Activated CD8-positive, alpha-beta memory T cell treated with anti-CD3 and anti-CD28 coated beads, Interleukin-2, amount 50 U/mL, for 48 hours (primary cell): Measurements from ENCODE around the gene ABCB11.

Source experiments
- DNase-seq: peaks from one replicate; pipeline ENCODE4 v3.0.0-alpha.2; 2020

The ABCB11 gene

DNA sequence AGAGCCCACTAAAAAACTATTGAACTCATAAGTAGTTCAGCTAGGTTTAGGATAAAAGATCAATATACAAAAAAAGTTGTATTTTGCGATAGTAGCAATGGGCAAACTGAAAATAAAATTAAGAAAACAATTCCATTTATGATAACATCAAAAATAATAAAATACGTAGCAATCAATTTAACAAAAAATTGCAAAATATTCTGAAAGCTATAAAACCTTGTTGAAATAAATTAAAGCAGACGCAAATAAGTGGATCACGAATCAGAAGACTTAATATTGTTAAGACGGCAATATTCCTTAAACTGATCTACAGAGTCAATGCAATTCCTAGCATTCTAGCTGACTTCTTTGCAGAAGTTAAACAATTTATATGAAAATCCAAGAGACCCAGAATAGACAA lies 24.5 kb downstream of the ABCB11 start:
- DNase-seq, result no peak

DNA sequence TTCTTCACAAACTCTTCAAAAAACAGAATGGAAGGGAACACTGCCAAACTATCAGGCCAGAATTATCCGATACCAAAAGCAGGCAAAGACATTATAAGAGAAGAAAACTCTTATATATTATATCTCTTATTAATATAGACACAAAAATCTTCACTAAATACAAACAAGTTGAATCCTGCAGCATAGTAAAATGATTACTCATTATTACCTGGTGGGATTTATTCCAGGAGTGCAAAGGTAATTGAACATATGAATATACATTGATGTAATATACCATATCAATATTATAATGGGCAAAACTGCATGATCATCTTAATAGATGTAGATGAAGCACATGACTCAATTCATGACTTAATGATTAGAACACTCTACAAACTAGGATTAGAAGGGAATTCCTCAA lies 25.1 kb downstream of the ABCB11 start:
- no peak for DNase-seq

- no peak for DNase-seq
Measured at GRCh38 chr2:169005080-169005598, 26.0 kb downstream of the ABCB11 start.

- no peak for DNase-seq
Measured at GRCh38 chr2:169002161-169002738, 28.9 kb downstream of the ABCB11 start.

DNA sequence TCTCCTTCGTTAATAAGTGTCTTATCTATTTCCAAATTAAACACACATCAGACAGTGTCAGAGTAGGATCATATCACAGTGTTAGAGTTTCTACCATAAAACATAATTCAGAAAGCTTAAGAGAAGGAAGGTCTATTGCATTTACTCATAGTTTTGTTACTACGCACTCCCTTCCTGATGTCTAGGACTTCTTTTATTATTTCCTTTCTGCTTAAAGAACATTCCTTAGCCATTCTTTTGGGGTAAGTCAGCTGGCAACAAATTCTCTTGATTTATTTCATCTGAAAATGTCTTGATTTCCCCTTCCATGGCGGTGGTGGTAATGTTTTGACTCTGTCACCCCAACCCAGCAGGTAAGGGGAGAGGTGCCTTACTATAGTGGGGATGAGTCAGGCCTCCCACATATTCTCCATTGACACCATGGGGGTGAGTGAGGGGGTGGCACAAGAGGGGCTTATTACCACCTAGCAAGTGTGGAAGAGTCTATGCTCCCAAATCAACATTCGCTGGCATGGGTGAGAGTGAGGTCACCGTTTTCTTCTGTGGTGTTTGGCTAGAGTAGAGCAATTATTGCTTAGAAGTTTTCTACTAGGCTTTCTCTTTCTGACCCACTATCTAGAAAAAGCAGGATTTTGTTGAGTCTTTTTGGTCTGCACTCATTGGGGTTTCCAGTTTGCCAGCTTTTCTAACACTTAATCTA lies 29.9 kb downstream of the ABCB11 start:
- DNase-seq, result no peak

DNA sequence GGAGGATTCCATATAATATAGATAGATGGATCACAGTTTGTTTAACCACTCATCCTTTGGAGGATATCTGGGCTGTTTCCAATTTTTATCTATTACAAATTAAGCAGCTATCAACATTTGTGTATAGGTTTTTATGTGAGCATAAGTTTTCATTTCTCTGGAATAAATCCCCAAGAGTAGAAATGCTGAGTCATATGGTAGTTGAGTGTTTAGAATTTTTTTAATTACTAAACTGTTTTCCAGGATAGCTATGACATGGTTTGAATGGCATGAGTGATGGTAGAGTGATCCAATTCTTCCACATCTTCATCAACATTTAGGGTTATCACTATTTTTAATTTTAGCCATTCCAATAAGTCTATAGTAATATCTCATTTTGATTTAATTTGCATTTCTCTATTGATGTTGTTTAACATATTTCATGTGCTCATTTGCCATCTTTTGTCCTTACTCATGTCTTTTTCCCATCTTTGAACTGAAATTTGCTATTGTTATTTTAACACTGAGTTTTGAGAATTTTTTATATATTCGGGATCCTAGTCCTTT lies 31.4 kb downstream of the ABCB11 start:
- DNase-seq, result no peak

DNA sequence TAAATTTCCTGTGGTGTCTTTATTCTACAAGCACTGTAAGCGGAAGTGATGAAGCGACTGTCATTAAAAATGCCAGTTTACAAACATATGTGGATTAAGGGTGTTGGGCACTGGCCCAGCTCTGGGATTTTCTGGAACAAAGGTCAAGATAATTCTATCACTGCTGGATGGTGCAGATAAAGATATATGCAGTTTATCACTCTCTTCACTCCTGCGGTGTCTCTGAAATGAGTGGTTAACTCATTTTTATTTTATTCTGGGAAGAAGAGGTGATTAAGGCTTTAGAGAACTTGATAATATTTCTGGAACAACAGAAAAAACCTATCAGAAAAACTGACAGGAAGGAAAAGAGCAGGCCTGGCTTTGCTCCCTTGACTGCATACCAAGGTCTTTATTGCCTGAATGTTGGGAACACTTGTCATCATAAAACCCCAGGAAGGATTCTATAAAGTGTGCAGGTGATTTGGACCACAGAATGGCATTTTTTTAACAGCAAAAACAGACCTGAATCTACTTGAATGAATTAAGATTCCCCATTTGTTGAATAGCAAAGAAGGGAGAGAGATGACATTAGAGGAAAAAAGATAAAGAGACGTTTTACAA lies 32.4 kb downstream of the ABCB11 start:
- DNase-seq, result no peak

DNA sequence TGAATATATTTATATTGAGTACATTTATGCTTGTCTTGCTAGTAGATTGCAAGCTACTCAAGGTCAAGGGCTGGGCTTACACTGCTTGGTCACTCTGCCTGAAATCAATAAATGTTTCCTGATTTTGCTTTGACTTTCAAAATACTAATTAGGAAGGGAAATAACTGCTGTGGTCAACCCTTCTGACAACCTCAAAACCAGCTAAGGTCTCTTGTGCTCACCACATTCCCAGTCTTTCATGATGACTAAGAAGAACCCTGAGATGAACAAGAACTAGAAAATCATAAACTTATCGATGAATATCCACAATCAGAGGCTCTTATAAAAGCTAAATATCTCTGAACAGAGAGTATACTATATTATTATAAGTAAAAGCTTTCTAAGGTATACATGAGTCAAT lies 33.3 kb downstream of the ABCB11 start:
- DNase-seq, result no peak

GRCh38 chr2:168997118-168997521 lies 34.0 kb downstream of the ABCB11 start:
- DNase-seq, result no peak

DNA sequence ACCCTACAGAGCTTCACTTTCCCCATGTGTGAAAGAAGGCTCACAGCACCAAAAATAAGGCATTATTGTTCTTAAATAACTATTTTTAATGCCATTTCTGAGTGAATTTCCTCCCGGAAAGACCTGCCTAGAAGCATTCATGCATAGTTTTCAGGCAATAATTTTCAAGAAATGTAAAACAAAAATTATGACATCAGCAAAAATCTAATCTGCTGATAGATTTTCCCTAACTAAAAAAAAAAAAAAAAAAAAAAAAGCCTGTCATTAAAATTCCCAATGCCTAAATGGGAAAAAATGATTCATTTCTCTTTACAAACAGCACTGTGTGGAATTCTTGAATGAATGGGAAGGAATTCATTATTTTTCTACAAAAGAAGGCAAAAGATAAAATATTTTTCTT lies 35.4 kb downstream of the ABCB11 start:
- DNase-seq, result no peak

- no peak for DNase-seq
Measured at GRCh38 chr2:168993538-168993937, 37.6 kb downstream of the ABCB11 start.

DNA sequence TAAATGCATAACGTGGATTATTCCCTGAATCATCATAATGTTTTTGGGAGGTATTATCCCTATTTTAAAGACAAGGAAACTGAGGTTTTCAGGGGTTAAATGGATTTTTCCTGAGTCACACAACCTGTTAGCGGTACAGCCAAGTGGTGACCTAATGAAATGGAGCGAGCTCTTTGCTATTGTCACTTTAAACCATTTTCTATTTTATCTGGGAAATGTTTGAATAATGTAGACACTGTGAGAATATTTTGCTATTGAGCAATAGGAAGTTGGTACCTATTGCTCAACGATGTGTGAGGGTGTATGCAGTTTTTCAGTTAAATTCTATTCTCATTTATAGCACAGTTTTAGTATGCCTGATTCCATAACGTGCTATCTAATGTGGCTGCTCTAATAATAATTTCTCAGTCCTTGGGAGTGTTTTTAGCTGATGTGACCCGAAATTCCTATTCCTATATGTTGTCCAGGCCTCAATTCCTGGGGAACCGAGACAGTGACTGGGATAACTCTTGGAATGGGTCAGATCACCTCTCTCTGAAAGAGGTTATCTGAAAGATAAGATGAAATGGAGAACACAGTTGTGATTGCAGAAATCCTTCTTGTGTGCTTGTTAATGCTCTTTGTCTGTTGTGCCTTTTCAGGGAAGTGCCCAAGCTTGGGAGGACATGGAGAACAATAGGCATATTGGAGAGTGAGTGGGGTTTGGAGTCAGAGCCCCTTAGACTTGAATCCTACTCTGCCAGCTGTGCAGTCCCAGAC lies 38.4 kb downstream of the ABCB11 start:
- DNase-seq, result no peak

- DNase-seq, result no peak
Measured at GRCh38 chr2:168992026-168992425, 39.1 kb downstream of the ABCB11 start.

DNA sequence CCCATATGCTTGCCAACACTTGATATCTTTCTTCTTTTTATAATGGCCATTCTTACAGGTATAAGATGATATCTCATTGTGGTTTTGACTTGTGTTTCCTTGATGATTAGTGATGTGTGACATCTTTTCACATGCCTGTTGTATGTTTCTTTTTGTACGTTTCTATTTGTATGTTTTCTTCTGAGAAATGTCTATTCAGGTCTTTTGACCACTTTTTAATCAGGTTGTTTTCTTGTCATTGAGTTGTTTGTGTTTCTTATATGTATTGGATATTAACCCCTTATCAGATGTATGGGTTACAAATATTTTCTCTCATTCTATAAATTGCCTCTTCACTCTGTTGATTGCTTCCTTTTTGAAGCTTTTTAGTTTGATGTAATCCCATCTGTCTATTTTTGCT lies 42.4 kb downstream of the ABCB11 start:
- DNase-seq, result no peak

GRCh38 chr2:168986398-168986943 lies 44.7 kb downstream of the ABCB11 start:
- no peak for DNase-seq

DNA sequence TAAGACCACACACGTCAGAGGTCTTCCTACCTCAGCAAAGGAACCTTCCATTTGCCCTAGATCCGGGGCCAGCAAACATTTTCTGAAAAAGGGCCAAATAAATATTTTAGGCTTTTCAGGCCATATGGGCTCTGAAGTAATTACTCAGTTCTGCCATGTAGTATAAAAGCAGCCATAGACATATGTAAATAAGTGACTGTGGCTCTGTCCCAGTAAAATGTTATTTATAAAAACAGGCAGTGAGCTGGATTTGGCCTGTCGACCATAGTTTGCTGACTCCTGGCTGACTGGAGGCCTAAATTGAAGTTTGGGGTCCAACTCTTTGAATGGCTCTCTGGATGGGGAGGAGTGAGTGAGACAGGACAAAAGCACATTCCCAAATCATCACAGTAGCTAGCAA lies 49.5 kb downstream of the ABCB11 start:
- no peak for DNase-seq

DNA sequence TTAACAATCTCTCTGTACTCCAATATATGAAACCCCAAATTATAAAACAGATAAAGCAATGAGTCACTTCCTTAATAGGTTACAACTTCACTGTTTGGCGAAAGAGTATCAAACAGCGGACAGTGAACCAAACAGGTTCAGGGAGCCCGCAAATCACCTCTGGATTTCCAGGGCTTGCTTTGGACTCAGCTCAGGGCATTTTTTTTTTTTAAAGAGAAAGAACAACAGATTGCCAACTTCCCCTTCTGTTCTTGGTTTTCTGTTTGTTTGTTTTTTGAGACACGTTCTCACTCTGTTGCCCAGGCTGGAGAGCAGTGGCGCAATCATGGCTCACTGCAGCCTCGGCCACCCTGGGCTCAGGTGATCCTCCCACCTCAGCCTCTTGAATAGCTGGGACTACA lies 52.7 kb downstream of the ABCB11 start:
- no peak for DNase-seq

DNA sequence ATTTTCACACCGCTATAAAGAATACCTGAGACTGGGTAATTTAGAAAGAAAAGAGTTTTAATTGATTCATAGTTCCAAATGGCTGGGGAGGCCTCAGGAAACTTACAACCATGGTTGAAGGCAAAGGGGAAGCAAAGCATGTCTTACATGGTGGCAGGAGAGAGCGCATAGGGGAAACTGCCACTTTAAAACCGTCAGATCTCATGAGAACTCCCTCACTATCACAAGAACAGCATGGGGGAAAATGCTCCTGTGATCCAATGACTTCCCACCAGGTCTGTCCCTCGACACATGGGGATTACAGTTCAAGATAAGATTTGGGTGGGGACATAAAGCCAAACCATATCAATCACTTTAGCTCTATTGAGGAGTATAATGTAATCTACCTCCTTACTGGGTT lies 53.5 kb downstream of the ABCB11 start:
- DNase-seq, result no peak

GRCh38 chr2:168976034-168976654 lies 55.0 kb downstream of the ABCB11 start:
- DNase-seq, result no peak

- no peak for DNase-seq
Measured at GRCh38 chr2:168974428-168974827, 56.7 kb downstream of the ABCB11 start.

- DNase-seq, result no peak
Measured at GRCh38 chr2:168971261-168971660, 59.9 kb downstream of the ABCB11 start.

GRCh38 chr2:168970711-168971233 lies 60.4 kb downstream of the ABCB11 start:
- no peak for DNase-seq
